Pancreas (tissue), 10 donors: ENCODE measurements around the gene QRICH1. TPM values are rescaled to one million over a fixed set of nuclear protein-coding genes. Genes with fewer than 3 reads are reported as not detected.

Source experiments
- ATAC-seq, 4 donors: fragments of 200-7000 bp; cut with Tn5 transposase; one replicate each; pipeline versions ENCODE4 v1.8.0 to v1.9.1; 2020; ENCODE audit warnings: mild to moderate bottlenecking in 4 of 4, moderate library complexity in 4 of 4
- DNase-seq, 6 donors: peaks; one replicate each; pipeline ENCODE4 v3.0.0-alpha.2; 2020
- FAIRE-seq: peaks from 2 replicates; lab custom pipeline; 2012; peaks lifted over from hg19 to GRCh38; lab: Jason Lieb, UNC
- H3K27ac ChIP-seq, 4 donors: fragments of 200-600 bp; sonication (generic); 1 replicate in 3 of 4; 2 replicates in 1 of 4; pipeline versions ENCODE4 v1.5.0 to v1.8.0; 2020
- H3K27me3 ChIP-seq, 4 donors: fragments of 200-600 bp; one replicate each; pipeline ENCODE4 v1.8.0; 2021
- H3K36me3 ChIP-seq, 3 donors: fragments of 200-600 bp; sonication (generic) in 1 of 3; one replicate each; pipeline versions ENCODE4 v1.5.0 to v1.8.0; 2020 to 2021
- H3K4me1 ChIP-seq, 3 donors: fragments of 200-600 bp; one replicate each; pipeline ENCODE4 v1.8.0; 2021
- H3K4me3 ChIP-seq, 4 donors: fragments of 200-600 bp; sonication (generic) in 2 of 4; one replicate each; pipeline versions ENCODE4 v1.5.0 to v1.8.0; 2020 to 2021
- H3K9me3 ChIP-seq, 4 donors: fragments of 200-600 bp; one replicate each; pipeline ENCODE4 v1.8.0; 2021
- WGBS, 2 donors: extraction: QIAGEN DNeasy Blood & Tissue Kit; methylation state at CpG; one replicate each; pipeline ENCODE4 v1.1.7; 2013; 5-methylcytosine and 5-hydroxymethylcytosine counted together
- intact Hi-C, 3 donors: fragments of 100-400 bp; cut with DNase I; formaldehyde crosslinking; loops; one replicate each; pipeline versions ENCODE4 v1.11.1 to v1.14.2; 2022
- polyA plus RNA-seq, 2 donors: library from polyadenylated mRNA; stranded (reverse); fragments of 200-250 nt; gene quantifications; one replicate each; pipeline ENCODE4 v1.2.3, GENCODE V29; 2013
- total RNA-seq, 6 donors: library from RNA; stranded (reverse); fragmentation: NEBNext Ultra II Directional in 4 of 6; extraction: Animal tissue kit (Norgen Biotek cat#: 25700) in 4 of 6; gene quantifications; one replicate each; pipeline versions ENCODE4 v1.2.1 to v1.2.4, GENCODE V29; 2021 to 2023
- TF ChIP-seq, protein P1 (sequence below), 4 donors: fragments of 200-600 bp; sonication (generic) in 3 of 4; IDR thresholded peaks; one replicate each; pipeline versions ENCODE4 v1.5.0 to v1.8.0; 2021; ENCODE audit warnings: antibody characterized with exemption in 4 of 4
- donor health status: healthy with polysubstance abuse.
- donor health status: DM: no; HTN: no; CAD: no; lungs with moderate emphysema.
- donor health status: DM: no; HTN: no; CAD: no.
- donor health status: control.
- donor health status: control.
- donor health status: Bipolar disorder and iron deficiency.
- donor health status: DM: yes; HTN: yes; CAD: no.
- donor health status: DM: no; HTN: no; CAD: no.
- donor health status: DM: no; HTN: no; CAD: no.
- donor health status: DM: yes; HTN: yes; CAD: no.

Gene QRICH1
- total and polyA plus RNA-seq, 8 donors: 20.9 to 48.1 (median 30.4) TPM

DNA sequence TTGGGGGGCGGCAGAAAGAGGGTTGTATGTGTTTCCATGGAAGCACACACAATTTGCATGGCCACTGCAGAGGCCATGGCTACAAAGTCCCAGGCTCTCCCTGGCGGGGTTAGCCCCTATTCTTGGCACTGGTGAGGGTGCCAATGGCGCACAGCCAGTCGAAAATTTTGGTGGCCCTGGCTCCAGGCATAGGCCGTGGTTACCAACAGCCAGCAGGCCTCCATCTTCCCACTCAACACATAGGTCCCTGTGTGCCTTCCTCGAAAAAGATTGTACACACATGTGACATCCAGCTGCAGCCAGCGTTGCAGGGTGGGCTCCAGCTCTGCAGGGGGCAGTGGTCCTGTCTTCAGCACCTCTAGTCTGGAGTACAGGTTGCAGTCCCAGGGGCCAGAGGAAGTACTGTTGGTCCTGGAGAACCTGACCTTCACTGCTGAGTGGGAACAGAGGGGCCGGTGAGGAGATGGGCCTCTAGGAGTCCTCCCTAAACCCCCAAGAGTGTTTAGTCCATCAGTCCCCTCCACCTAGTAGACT, 96.7 kb downstream of the QRICH1 start:
- H3K36me3 ChIP-seq: no peaks in the 10 kb centered on the region
- DNase-seq: no peak
- no peak for FAIRE-seq
- ATAC-seq: no peak
- H3K27me3 ChIP-seq: no peaks in the 10 kb centered on the region
- H3K9me3 ChIP-seq: no peaks in the 10 kb centered on the region
- H3K4me3 ChIP-seq: no peak overlapping the region
- TF ChIP-seq, protein P1, sequence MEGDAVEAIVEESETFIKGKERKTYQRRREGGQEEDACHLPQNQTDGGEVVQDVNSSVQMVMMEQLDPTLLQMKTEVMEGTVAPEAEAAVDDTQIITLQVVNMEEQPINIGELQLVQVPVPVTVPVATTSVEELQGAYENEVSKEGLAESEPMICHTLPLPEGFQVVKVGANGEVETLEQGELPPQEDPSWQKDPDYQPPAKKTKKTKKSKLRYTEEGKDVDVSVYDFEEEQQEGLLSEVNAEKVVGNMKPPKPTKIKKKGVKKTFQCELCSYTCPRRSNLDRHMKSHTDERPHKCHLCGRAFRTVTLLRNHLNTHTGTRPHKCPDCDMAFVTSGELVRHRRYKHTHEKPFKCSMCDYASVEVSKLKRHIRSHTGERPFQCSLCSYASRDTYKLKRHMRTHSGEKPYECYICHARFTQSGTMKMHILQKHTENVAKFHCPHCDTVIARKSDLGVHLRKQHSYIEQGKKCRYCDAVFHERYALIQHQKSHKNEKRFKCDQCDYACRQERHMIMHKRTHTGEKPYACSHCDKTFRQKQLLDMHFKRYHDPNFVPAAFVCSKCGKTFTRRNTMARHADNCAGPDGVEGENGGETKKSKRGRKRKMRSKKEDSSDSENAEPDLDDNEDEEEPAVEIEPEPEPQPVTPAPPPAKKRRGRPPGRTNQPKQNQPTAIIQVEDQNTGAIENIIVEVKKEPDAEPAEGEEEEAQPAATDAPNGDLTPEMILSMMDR (IDR thresholded peaks at IDR 0.05): no peak
- intact Hi-C loops: no loop called here
- WGBS, 2 donors: 82 to 85% methylated on average over 8 of the region's 8 CpGs
- peaks cover 0 to under 1% (median 0%) of the 10 kb centered on the region in 3 donors for H3K4me1 ChIP-seq
- no peak overlapping the region for H3K27ac ChIP-seq

DNA sequence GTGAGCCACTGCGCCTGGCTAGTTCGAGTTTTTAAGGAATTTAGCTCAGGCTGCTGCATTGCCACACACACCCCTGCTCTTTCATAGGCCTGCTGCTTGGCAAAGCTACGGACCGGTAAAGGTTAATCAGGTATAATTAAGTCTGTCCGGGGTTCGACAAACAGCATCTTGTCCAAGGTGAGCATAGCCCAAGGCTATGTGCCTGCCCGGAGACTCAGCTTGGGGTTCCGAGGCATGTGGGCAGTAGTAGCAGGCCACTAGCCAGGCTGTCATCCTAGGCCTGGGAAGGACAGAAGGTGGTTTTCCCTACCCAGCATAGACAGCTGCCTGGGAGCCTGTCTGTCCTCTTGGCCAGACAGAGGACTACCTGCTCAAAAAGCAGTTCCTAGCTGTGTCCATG, 97.2 kb downstream of the QRICH1 start:
- ATAC-seq (no peak), DNase-seq (no peak), FAIRE-seq (no peak)
- H3K27ac ChIP-seq: no peak overlapping the region
- no peaks in the 10 kb centered on the region for H3K27me3 ChIP-seq
- TF ChIP-seq, protein P1 (IDR thresholded peaks at IDR 0.05): no peak
- H3K9me3 ChIP-seq: no peaks in the 10 kb centered on the region
- H3K4me1 ChIP-seq: peaks cover 0 to 6% (median 3%) of the 10 kb centered on the region in 3 donors
- WGBS, 2 donors: 89 to 94% methylated on average over 8 of the region's 8 CpGs
- H3K4me3 ChIP-seq: no peak overlapping the region
- intact Hi-C loops: no loop called here
- H3K36me3 ChIP-seq: no peaks in the 10 kb centered on the region

DNA sequence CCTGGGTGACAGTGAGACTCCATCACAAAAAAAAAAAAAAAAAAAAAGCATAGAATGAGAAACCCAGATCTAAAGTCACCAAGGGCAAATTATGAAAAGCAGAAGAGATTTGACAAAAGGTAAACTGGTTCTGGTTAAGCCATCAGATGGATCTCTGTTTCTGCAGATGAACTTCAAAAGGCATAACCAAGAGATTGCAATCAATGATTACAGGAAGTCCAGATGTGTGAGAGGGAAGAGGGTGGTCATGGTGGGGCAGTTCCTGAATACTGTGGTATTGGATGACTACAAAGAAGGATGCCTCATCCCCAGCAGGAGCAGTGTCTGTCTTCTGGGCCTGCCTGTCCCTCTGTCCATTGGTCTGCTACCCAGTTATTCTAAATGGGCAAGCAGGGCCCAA, 100.0 kb downstream of the QRICH1 start:
- no peak overlapping the region for H3K27ac ChIP-seq
- H3K4me3 ChIP-seq: no peak overlapping the region
- intact Hi-C loops: no loop called here
- TF ChIP-seq, protein P1 (IDR thresholded peaks at IDR 0.05): no peak
- H3K27me3 ChIP-seq: no peaks in the 10 kb centered on the region
- H3K36me3 ChIP-seq: no peaks in the 10 kb centered on the region
- DNase-seq (no peak), FAIRE-seq (no peak), ATAC-seq (no peak)
- H3K4me1 ChIP-seq: peaks cover 6 to 15% (median 14%) of the 10 kb centered on the region in 3 donors
- H3K9me3 ChIP-seq: no peaks in the 10 kb centered on the region

DNA sequence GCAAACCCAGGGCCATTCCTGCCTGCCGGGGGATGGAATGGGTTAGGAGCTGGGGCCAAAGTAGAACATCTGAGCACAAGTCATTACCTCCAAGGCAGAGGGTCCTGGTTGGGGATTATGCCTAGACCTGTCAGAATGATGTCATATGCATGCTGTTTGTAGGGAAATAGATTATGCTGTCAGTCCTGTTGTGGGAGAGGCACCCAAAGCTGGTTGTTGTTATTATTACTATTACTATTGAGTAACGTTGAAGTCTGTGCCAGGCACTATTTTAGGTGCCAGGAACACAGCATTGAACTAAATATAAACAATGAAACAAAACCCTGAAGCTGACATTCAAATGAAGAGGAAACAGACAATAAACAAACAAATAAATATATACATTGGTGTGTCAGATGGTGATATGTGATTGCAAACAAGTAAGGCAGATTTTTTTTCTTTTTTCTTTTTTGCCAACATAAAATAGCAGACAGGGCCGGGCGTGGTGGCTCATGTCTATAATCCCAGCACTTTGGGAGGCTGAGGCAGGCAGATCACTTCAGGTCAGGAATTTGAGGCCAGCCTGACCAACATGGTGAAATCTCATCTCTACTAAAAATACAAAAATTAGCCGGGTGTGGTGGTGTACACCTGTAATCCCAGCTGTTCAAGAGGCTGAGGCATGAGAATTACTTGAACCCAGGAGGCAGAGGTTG, 101.9 kb downstream of the QRICH1 start:
- TF ChIP-seq, protein P1 (IDR thresholded peaks at IDR 0.05): no peak
- H3K36me3 ChIP-seq: no peaks in the 10 kb centered on the region
- peak overlapping the region in 1 of 4 donors; percentile 98 for H3K4me3 ChIP-seq
- intact Hi-C loops: no loop called here
- H3K27me3 ChIP-seq: no peaks in the 10 kb centered on the region
- ATAC-seq (no peak), DNase-seq (no peak), FAIRE-seq (no peak)
- no peaks in the 10 kb centered on the region for H3K9me3 ChIP-seq
- 71 to 73% methylated on average over 5 of the region's 5 CpGs for WGBS, 2 donors
- peaks cover 6 to 16% (median 14%) of the 10 kb centered on the region in 3 donors for H3K4me1 ChIP-seq
- H3K27ac ChIP-seq: no peak overlapping the region
